Heart left ventricle (tissue), 16 donors: ENCODE measurements around the gene TKT. TPM values are rescaled to one million over a fixed set of nuclear protein-coding genes. Genes with fewer than 3 reads are reported as not detected.
"Not testable (repeated sequence)": the region's sequence is repeated elsewhere in the genome, so short reads cannot be mapped to it uniquely, and the experiment has no call there.

Source experiments
- ATAC-seq, 4 donors: fragments of 200-7000 bp; cut with Tn5 transposase; one replicate each; pipeline ENCODE4 v1.9.1; 2020 to 2022; ENCODE audit warnings: moderate library complexity in 4 of 4, mild to moderate bottlenecking in 3 of 4, moderate number of reproducible peaks in 1 of 4
- DNase-seq, 5 donors: peaks; one replicate each; pipeline ENCODE4 v3.0.0-alpha.2; 2020
- H3K27ac ChIP-seq, 12 donors: fragments of 200-600 bp; sonication (generic) in 4 of 12; one replicate each; pipeline versions ENCODE4 v1.5.0 to v1.8.0; 2016 to 2022; ENCODE audit warnings: mild to moderate bottlenecking in 2 of 12
- H3K27me3 ChIP-seq, 9 donors: fragments of 200-600 bp; sonication (generic) in 2 of 9; one replicate each; pipeline versions ENCODE4 v1.5.1 to v1.8.0; 2016 to 2022; ENCODE audit warnings: mild to moderate bottlenecking in 3 of 9
- H3K36me3 ChIP-seq, 9 donors: fragments of 200-600 bp; sonication (generic) in 2 of 9; one replicate each; pipeline versions ENCODE4 v1.5.0 to v1.8.0; 2018 to 2022; ENCODE audit warnings: mild to moderate bottlenecking in 2 of 9
- H3K4me1 ChIP-seq, 12 donors: fragments of 200-600 bp; sonication (generic) in 4 of 12; one replicate each; pipeline versions ENCODE4 v1.5.0 to v1.8.0; 2016 to 2022; ENCODE audit warnings: mild to moderate bottlenecking in 3 of 12
- H3K4me3 ChIP-seq, 12 donors: fragments of 200-600 bp; sonication (generic) in 4 of 12; one replicate each; pipeline versions ENCODE4 v1.5.0 to v1.8.0; 2017 to 2022; ENCODE audit warnings: mild to moderate bottlenecking in 9 of 12, moderate library complexity in 4 of 12
- H3K9me3 ChIP-seq, 12 donors: fragments of 200-600 bp; sonication (generic) in 4 of 12; one replicate each; pipeline versions ENCODE4 v1.5.0 to v1.8.0; 2016 to 2022; ENCODE audit warnings: mild to moderate bottlenecking in 1 of 12
- POLR2A ChIP-seq, 2 donors: fragments of 450-650 bp; IDR thresholded peaks; one replicate each; pipeline ENCODE4 v1.6.1; 2017; ENCODE audit warnings: antibody characterized with exemption in 2 of 2, mild to moderate bottlenecking in 2 of 2, moderate library complexity in 2 of 2
- WGBS, 4 donors: extraction: QIAGEN DNeasy Blood & Tissue Kit in 2 of 4; methylation state at CpG; one replicate each; pipeline versions ENCODE4 v1.1.5 to v1.1.7; 2013 to 2018; 5-methylcytosine and 5-hydroxymethylcytosine counted together
- intact Hi-C, 10 donors: fragments of 100-400 bp; cut with DNase I; formaldehyde crosslinking; loops; one replicate each; pipeline versions ENCODE4 v1.11.1 to v1.14.2; 2022
- polyA plus RNA-seq, 2 donors: library from polyadenylated mRNA; stranded (reverse); fragments of 200-250 nt; gene quantifications; one replicate each; pipeline ENCODE4 v1.2.3, GENCODE V29; 2013
- total RNA-seq, 9 donors: library from RNA; depleted of rRNA in 2 of 9; stranded (reverse); fragments of >200 nt in 2 of 9; fragmentation: NEBNext Ultra II Directional in 3 of 9; extraction: Animal tissue kit (Norgen Biotek cat#: 25700) in 3 of 9; gene quantifications; one replicate each; pipeline versions ENCODE4 v1.1.0 to v1.2.4, GENCODE V29; 2016 to 2023
- TF ChIP-seq, protein P1 (sequence below), 12 donors: fragments of 200-600 bp; sonication (generic) in 4 of 12; IDR thresholded peaks; one replicate each; pipeline versions ENCODE4 v1.5.0 to v1.8.0; 2018 to 2022; ENCODE audit warnings: antibody characterized with exemption in 12 of 12, mild to moderate bottlenecking in 5 of 12
- donor health status: ischemic (EF 13 %, LVEDD 7.1; RV severe dilation, severe dysfunction).
- donor health status: healthy with polysubstance abuse.
- donor health status: DM: no; HTN: yes; CAD: no.
- donor health status: DM: no; HTN: no; CAD: no.
- donor health status: ischemic (EF 25% LVEDD 6.9; RV normal size, moderate dysfunction).
- donor health status: ischemic (EF 25% LVEDD 5.7; RV mildly dilated, moderate dysfunction).
- donor health status: healthy.
- donor health status: DM: yes; HTN: yes; CAD: no.
- donor health status: ischemic (EF 35%, LVEDD 5.7; RV mildly dilated, moderate dysfunction).
- donor health status: nonischemic (EF 11% LVEDD 7.7; RV severe dilation, severe dysfunction).
- donor health status: DM: yes; HTN: yes; CAD: no.
- donor health status: PGD.
- donor health status: ischemic (EF 29% LVEDD 5.4; RV normal size, mild dysfunction).
- donor health status: nonischemic (EF 23%, LVEDD 6.1; RV moderate dilation, normal function).

TKT gene
- total and polyA plus RNA-seq, 11 donors, result 20.6 to 111 (median 36.6) TPM

DNA sequence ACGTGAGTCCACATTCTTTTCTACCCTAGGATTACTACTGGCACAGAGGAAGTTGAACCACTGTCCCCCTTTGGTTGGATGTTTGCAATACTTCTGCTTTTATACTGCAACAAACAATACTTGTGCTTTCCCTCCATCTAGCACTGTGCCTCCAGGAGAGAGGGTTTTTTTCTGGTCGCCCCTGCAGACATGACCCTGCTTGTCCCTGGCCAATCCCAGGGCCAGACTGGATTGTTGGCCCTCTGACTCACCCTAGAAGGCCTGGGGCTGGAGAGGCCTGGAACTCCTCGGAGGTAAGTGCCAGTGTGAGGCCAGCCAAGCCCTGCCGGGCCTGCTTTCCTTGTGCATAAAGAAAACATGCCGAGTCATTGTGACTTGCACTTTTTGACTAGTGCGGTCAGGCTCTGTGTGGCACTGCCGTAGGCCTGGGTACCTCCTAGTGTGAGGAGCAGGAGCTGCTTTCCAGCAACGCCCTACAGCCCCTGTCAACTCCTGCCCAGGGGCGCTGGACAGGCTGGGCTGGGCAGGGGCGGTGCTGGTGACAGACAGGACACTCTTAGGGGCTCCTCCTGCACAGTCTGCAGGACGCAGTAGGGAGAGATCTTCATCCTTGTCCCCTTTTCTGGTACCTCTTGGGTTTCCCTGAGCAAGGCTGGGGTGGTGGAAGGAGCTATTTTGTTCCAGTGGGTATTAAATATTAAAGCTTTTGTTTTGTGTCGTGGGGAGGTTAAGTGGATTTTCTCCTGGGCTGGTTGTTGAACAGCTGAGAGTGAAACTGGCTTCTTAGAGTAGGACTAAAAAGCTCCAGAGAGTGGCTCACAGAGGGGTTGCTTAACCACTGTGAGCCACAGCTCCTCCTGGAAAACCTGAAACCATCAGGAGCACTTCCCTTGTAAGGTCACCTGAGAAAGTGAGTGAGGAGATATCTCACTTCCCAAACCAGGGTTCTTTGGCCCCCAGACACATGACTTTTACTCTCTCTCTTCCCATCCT lies 14.4 kb upstream of the TKT start:
- peak overlapping the region in 4 of 12 donors; percentile 8 to 40 (median 26) for H3K4me3 ChIP-seq
- peak in 1 of 2 donors; percentile 34 for TF ChIP-seq POLR2A (IDR thresholded peaks at IDR 0.05)
- TF ChIP-seq, protein P1, sequence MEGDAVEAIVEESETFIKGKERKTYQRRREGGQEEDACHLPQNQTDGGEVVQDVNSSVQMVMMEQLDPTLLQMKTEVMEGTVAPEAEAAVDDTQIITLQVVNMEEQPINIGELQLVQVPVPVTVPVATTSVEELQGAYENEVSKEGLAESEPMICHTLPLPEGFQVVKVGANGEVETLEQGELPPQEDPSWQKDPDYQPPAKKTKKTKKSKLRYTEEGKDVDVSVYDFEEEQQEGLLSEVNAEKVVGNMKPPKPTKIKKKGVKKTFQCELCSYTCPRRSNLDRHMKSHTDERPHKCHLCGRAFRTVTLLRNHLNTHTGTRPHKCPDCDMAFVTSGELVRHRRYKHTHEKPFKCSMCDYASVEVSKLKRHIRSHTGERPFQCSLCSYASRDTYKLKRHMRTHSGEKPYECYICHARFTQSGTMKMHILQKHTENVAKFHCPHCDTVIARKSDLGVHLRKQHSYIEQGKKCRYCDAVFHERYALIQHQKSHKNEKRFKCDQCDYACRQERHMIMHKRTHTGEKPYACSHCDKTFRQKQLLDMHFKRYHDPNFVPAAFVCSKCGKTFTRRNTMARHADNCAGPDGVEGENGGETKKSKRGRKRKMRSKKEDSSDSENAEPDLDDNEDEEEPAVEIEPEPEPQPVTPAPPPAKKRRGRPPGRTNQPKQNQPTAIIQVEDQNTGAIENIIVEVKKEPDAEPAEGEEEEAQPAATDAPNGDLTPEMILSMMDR (IDR thresholded peaks at IDR 0.05), result peak in 2 of 12 donors; percentile 17
- peak; percentile 83 to 92 (median 85) for DNase-seq

DNA sequence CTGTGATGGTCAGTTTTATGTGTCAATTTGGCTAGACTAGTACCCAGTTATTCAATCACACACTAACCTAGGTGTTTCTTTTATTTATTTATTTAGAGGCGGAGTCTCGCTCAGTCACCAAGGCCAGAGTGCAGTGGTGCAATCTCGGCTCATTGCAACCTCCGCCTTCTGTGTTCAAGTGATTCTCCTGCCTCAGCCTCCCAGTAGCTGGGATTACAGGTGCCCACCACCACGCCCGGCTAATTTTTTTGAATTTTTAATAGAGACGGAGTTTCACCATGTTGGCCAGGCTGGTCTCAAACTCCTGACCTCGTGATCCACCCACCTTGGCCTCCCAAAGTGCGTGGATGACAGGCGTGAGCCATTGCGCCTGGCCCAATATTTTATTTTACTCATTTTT lies 13.4 kb upstream of the TKT start:
- ATAC-seq, H3K36me3 ChIP-seq, H3K9me3 ChIP-seq, intact Hi-C loops, H3K27me3 ChIP-seq, DNase-seq, H3K4me3 ChIP-seq: not testable (repeated sequence)
- Histone ChIP-seq H3K27ac (peak overlapping the region; percentile 74 to 95 (median 86)), H3K4me1 (peaks cover 0 to 37% (median 16%) of the 10 kb centered on the region in 12 donors)
- WGBS, 4 donors, result 93 to 95% (median 95%) methylated on average over 11 of the region's 11 CpGs

More for the DNA sequence above, 14.4 kb upstream of the TKT start:
- Histone ChIP-seq H3K9me3 (no peaks in the 10 kb centered on the region), H3K4me1 (peaks cover 0 to 37% (median 12%) of the 10 kb centered on the region in 12 donors), H3K27ac (peak overlapping the region; percentile 74 to 95 (median 86)), H3K27me3 (no peaks in the 10 kb centered on the region), H3K36me3 (no peaks in the 10 kb centered on the region)
- peak; percentile 95 to 97 (median 95) for ATAC-seq
- intact Hi-C loops, result loop anchor here in 1 of 10 donors (5.0 kb wide), 1 partner anchor 33 kb away; no protein-coding TSS in a partner anchor
- WGBS, 4 donors, result 25 to 36% (median 28%) methylated on average over 6 to 12 of the region's 12 CpGs

DNA sequence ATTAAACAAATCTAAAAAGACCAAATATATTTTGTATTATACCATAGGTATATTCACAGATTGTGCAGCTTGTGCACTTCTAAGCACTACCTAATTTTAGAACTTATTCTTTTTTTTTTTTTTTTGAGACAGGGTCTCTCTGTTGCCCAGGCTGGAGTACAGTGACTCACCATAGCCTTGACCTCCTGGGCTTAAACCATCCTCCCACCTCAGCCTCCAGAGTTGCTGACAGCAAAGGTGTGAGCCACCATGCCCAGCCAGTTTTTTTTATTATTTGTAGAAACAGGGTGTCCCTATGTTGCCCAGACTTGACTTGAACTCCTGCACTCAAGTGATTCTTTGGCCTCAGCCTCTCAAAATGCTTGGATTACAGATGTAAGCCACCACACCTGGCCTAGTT lies 11.9 kb upstream of the TKT start:
- Histone ChIP-seq H3K4me1 (peaks cover 0 to 37% (median 16%) of the 10 kb centered on the region in 12 donors), H3K4me3 (no peak overlapping the region), H3K36me3 (no peaks in the 10 kb centered on the region), H3K27me3 (no peaks in the 10 kb centered on the region), H3K9me3 (no peaks in the 10 kb centered on the region), H3K27ac (no peak overlapping the region)
- ATAC-seq, result no peak
- intact Hi-C loops, result no loop called here
- TF ChIP-seq, protein P1 (IDR thresholded peaks at IDR 0.05), result no peak
- no peak for TF ChIP-seq POLR2A (IDR thresholded peaks at IDR 0.05)
- DNase-seq, result no peak

DNA sequence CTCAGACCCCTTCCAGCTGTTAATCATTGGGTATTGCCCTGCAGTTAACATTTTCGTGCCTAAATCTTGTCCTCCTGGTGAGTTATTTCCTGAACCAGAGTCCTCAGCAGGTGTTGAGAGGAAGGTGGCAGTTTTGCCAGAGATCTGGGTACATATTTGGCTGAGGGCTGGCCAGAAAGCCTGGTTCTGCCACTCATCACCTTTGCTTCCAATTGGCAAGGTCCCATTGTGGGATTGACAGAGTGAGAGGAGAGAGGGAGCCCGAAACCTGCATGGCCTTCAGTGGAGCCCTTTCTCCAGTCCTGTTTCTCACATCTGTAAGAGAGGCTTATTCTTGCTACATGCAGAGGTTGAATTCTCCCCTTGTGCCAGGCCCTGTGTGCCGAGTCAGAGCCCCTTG lies 8.9 kb upstream of the TKT start:
- WGBS, 4 donors, result 33 to 48% (median 43%) methylated on average over 2 to 3 of the region's 3 CpGs
- Histone ChIP-seq H3K4me3 (no peak overlapping the region), H3K36me3 (no peaks in the 10 kb centered on the region), H3K4me1 (peaks cover 0 to 29% (median 13%) of the 10 kb centered on the region in 12 donors), H3K27ac (peak overlapping the region in 10 of 12 donors; percentile 24 to 78 (median 52)), H3K27me3 (no peaks in the 10 kb centered on the region), H3K9me3 (no peaks in the 10 kb centered on the region)
- ATAC-seq (peak; percentile 64 to 85 (median 79)), DNase-seq (peak in 4 of 5 donors; percentile 57 to 81 (median 68))
- intact Hi-C loops, result no loop called here
- TF ChIP-seq, protein P1 (IDR thresholded peaks at IDR 0.05), result no peak
- TF ChIP-seq POLR2A (IDR thresholded peaks at IDR 0.05), result no peak
